Muscle of leg (tissue), 11 donors: ENCODE results near the gene CRYBG1. TPM values are rescaled to one million over a fixed set of nuclear protein-coding genes. Genes with fewer than 3 reads are reported as not detected.

Experiments
- DNase-seq: peaks from one replicate; pipeline ENCODE4 v3.0.0; 2013
- H3K27ac ChIP-seq: one replicate; pipeline ENCODE4 v1.5.1; 2013; ENCODE audit warnings: mild to moderate bottlenecking, low read length, control low read depth
- H3K27me3 ChIP-seq: one replicate; pipeline ENCODE4 v1.6.1; 2013; ENCODE audit warnings: low read length; ENCODE audit not compliant: control insufficient read depth, insufficient read depth
- H3K36me3 ChIP-seq: one replicate; pipeline ENCODE4 v1.6.1; 2013; ENCODE audit warnings: low read length; ENCODE audit not compliant: control insufficient read depth, insufficient read depth
- H3K4me1 ChIP-seq: one replicate; pipeline ENCODE4 v1.6.1; 2013; ENCODE audit warnings: low read length; ENCODE audit not compliant: control insufficient read depth, insufficient read depth
- H3K4me3 ChIP-seq: one replicate; pipeline ENCODE4 v1.5.1; 2013; ENCODE audit warnings: low read length, control low read depth
- H3K9me3 ChIP-seq: replicated peaks from 2 replicates; pipeline ENCODE4 v1.6.1; 2013; ENCODE audit warnings: low read depth, low read length; ENCODE audit not compliant: control insufficient read depth
- WGBS: methylation state at CpG from one replicate; pipeline ENCODE4 v1.1.5; 2013; ENCODE audit warnings: missing lambda C conversion rate; ENCODE audit not compliant: insufficient coverage; 5-methylcytosine and 5-hydroxymethylcytosine counted together
- polyA plus RNA-seq, 8 donors: library from polyadenylated mRNA; unstranded; fragments of 120-200 nt; gene quantifications; one replicate each; pipeline versions ENCODE4 v1.2.1 to v1.2.3, GENCODE V29; 2013; ENCODE audit warnings: inconsistent platforms in 1 of 8, low replicate concordance in 1 of 8; ENCODE audit not compliant: insufficient read length in 8 of 8, insufficient read depth in 1 of 8
- total RNA-seq: library from RNA; stranded (reverse); fragments of 120-200 nt; gene quantifications from one replicate; pipeline ENCODE4 v1.2.4, GENCODE V29; 2013

CRYBG1 gene
- total and polyA plus RNA-seq, 9 donors, result 1.9 to 5.4 (median 2.3) TPM

DNA sequence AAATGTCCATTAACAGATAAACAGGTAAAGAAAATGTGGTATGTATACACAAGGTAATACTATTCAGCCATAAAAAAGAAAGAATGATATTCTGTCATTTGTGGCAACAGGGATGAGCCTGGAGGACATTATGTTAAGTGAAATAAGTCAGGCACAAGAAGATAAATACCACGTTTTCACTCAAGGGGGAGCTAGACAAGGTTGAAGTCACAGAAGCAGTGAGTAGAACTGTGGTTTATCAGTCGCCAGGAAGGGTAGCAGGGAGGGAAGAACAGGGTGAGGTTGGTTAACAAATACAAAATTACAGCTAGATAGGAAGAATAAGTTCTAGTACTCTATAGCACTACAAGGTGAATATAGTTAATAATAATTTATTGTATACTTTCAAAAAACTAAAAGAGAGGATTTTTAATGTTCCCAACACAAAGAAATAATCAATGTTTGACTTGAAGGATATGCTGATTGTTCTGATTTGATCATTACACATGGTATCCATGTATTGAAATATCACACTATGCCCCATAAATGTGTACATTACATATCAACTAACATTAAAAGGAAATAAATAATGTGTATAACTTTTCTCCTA, 247.7 kb downstream of the CRYBG1 start:
- no CpG with 5 or more reads among the region's 2 CpGs for WGBS
- DNase-seq, result peak; percentile 43
- no peak overlapping the region for H3K27ac ChIP-seq

DNA sequence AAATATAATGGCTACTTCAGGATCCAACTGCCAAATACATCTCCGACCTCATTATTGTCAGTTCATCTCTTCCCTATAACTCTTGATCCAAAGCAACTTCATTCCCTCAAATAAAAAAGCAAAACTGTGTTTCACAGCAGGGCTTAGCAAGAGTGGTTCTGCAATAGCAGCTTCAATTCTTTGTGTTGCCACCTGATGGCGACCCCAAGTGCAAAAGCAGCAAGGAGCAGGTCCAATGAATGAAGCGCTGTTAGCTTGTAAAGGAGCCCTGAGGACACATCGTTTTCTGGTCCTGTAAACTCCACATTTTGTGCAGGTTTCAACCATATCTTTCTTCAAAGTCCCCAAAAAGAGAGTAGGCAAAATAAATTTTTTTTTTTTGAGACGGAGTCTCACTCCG, 249.2 kb downstream of the CRYBG1 start:
- DNase-seq, result peak; percentile 41
- WGBS, result 88% methylated on average over 4 of the region's 6 CpGs

More for the DNA sequence above, 247.7 kb downstream of the CRYBG1 start:
- Histone ChIP-seq H3K9me3 (no peaks in the 10 kb centered on the region), H3K36me3 (no peaks in the 10 kb centered on the region), H3K4me3 (no peak overlapping the region), H3K4me1 (no peaks in the 10 kb centered on the region), H3K27me3 (no peaks in the 10 kb centered on the region)

GRCh38 chr6:106611030-106611429, 250.5 kb downstream of the CRYBG1 start:
- H3K27me3 ChIP-seq, result no peaks in the 10 kb centered on the region
- no peaks in the 10 kb centered on the region for H3K36me3 ChIP-seq
- no CpG with 5 or more reads among the region's 2 CpGs for WGBS
- H3K27ac ChIP-seq, result no peak overlapping the region
- H3K9me3 ChIP-seq, result no peaks in the 10 kb centered on the region
- DNase-seq, result no peak
- no peaks in the 10 kb centered on the region for H3K4me1 ChIP-seq
- H3K4me3 ChIP-seq, result no peak overlapping the region

More for the DNA sequence above, 249.2 kb downstream of the CRYBG1 start:
- no peak overlapping the region for H3K4me3 ChIP-seq
- H3K36me3 ChIP-seq, result no peaks in the 10 kb centered on the region
- H3K4me1 ChIP-seq, result no peaks in the 10 kb centered on the region
- H3K9me3 ChIP-seq, result no peaks in the 10 kb centered on the region
- H3K27ac ChIP-seq, result no peak overlapping the region
- no peaks in the 10 kb centered on the region for H3K27me3 ChIP-seq

- H3K36me3 ChIP-seq, result no peaks in the 10 kb centered on the region
- no peak for DNase-seq
- WGBS, result no CpG with 5 or more reads among the region's 9 CpGs
- H3K4me3 ChIP-seq, result no peak overlapping the region
- H3K27ac ChIP-seq, result no peak overlapping the region
- no peaks in the 10 kb centered on the region for H3K4me1 ChIP-seq
- no peaks in the 10 kb centered on the region for H3K27me3 ChIP-seq
- H3K9me3 ChIP-seq, result no peaks in the 10 kb centered on the region
Measured at GRCh38 chr6:106612671-106613416, 252.3 kb downstream of the CRYBG1 start.

- Histone ChIP-seq H3K9me3 (no peaks in the 10 kb centered on the region), H3K36me3 (no peaks in the 10 kb centered on the region), H3K27ac (no peak overlapping the region), H3K27me3 (no peaks in the 10 kb centered on the region), H3K4me1 (no peaks in the 10 kb centered on the region), H3K4me3 (no peak overlapping the region)
- WGBS, result no CpG with 5 or more reads among the region's 1 CpG
- DNase-seq, result no peak
Measured at GRCh38 chr6:106613590-106613989, 253.1 kb downstream of the CRYBG1 start.

DNA sequence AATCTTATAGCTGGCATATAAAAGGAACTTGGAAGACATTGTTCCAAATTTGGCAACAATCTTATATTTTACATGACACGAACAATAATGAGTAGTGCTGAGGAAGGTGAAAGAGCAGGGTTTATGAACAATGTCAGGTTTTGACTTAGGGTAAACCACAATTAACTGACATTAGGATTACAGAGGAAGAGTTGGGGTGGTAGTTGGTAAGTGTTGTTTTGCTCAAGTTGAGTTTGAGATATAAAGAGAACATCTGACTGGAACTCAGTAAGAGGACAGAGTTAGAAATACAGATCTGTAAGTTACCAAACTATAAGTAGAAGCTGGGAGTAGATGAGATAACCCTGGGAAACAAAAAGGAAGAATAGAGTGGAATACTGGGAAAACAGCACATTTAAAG, 253.6 kb downstream of the CRYBG1 start:
- H3K36me3 ChIP-seq, result no peaks in the 10 kb centered on the region
- H3K27ac ChIP-seq, result no peak overlapping the region
- H3K4me3 ChIP-seq, result no peak overlapping the region
- no peaks in the 10 kb centered on the region for H3K9me3 ChIP-seq
- H3K4me1 ChIP-seq, result no peaks in the 10 kb centered on the region
- no peak for DNase-seq
- WGBS, result no CpG with 5 or more reads among the region's 1 CpG
- H3K27me3 ChIP-seq, result no peaks in the 10 kb centered on the region

DNA sequence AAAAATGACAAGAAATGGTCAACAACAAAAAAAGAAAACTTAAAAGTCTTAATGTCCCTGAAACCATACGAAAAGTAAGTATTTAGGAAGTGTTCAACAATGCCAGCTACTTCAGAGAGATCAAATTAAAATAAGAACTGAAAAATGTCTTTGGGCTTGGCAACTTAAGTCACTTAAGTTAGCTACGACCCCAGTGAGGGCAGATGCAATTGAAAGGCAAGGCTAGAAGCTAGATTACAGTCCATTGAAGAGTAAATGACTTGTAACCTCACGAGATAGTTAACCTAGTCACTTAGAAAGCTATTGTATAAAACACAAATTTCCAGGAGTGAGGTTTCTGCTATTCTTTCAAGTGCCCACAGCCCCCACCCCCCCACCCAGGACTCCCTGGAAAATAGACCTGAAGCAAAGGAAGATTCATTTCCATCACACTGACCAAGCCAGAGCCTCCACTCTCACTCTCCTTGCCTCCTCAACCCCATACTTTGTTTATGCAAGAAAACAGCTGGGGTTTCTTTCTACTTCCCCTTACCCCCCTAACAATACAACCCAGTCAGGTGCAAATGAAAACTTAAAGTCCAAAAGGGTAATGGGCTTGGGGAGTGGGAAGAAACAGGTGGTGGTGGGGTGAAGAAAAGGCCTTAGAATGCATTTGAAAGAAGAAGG, 254.2 kb downstream of the CRYBG1 start:
- Histone ChIP-seq H3K27ac (no peak overlapping the region), H3K36me3 (no peaks in the 10 kb centered on the region), H3K9me3 (no peaks in the 10 kb centered on the region), H3K4me3 (no peak overlapping the region), H3K4me1 (no peaks in the 10 kb centered on the region), H3K27me3 (no peaks in the 10 kb centered on the region)
- no peak for DNase-seq
- no CpG with 5 or more reads among the region's 3 CpGs for WGBS

GRCh38 chr6:106617302-106617701, 256.8 kb downstream of the CRYBG1 start:
- H3K4me3 ChIP-seq, result no peak overlapping the region
- no peaks in the 10 kb centered on the region for H3K9me3 ChIP-seq
- H3K4me1 ChIP-seq, result no peaks in the 10 kb centered on the region
- H3K27ac ChIP-seq, result no peak overlapping the region
- no peak for DNase-seq
- no peaks in the 10 kb centered on the region for H3K27me3 ChIP-seq
- H3K36me3 ChIP-seq, result no peaks in the 10 kb centered on the region

DNA sequence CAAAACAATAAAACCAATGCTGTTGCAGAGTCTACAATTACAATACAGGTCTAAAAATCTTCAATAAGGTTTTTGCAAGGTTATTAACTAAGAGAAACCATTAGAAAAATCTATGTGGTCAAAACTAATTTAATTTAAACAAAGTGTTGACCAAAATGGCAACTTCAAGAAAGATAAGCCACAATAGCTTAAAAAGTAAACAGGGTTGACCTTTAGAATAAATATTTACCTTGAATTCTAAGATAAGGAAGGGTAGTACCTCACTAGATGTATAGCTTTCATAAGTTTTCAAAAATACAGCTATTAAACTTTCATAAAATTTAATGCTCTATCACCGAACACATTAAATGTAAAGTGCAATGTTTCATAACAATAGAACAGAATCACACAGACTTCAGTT, 257.3 kb downstream of the CRYBG1 start:
- Histone ChIP-seq H3K9me3 (no peaks in the 10 kb centered on the region), H3K4me3 (no peak overlapping the region), H3K4me1 (no peaks in the 10 kb centered on the region), H3K36me3 (no peaks in the 10 kb centered on the region), H3K27ac (no peak overlapping the region), H3K27me3 (no peaks in the 10 kb centered on the region)
- WGBS, result no CpG with 5 or more reads among the region's 1 CpG
- DNase-seq, result no peak

- H3K36me3 ChIP-seq, result no peaks in the 10 kb centered on the region
- H3K4me1 ChIP-seq, result no peaks in the 10 kb centered on the region
- H3K4me3 ChIP-seq, result no peak overlapping the region
- no peak for DNase-seq
- no peak overlapping the region for H3K27ac ChIP-seq
- H3K27me3 ChIP-seq, result no peaks in the 10 kb centered on the region
- no peaks in the 10 kb centered on the region for H3K9me3 ChIP-seq
- WGBS, result 57% methylated on average over 1 of the region's 3 CpGs
Measured at GRCh38 chr6:106618324-106618723, 257.8 kb downstream of the CRYBG1 start.
